Measurements from ENCODE around the gene HMMR. TPM values are rescaled to one million over a fixed set of nuclear protein-coding genes. Genes with fewer than 3 reads are reported as not detected.

The HMMR gene
- total RNA-seq, 4 donors from 2014 or later, result 0.32 to 2.6 (median 1.0) TPM; not detected in 1

- ATAC-seq (ENCODE audit: low FRiP score) (no peak), DNase-seq (ENCODE audit: low spot score) (no peak)
- no peak for TF ChIP-seq CTCF (IDR thresholded peaks at IDR 0.05)
These were observed 1.6 kb upstream of the HMMR start for GRCh38 chr5:163458778-163459385.

- no peak for DNase-seq (ENCODE audit: low spot score)
- ATAC-seq (ENCODE audit: low FRiP score), result peak; percentile 9
- no peak for TF ChIP-seq CTCF (IDR thresholded peaks at IDR 0.05)
These were observed 992 bp upstream of the HMMR start for GRCh38 chr5:163459462-163459818.

- no peak for TF ChIP-seq CTCF (IDR thresholded peaks at IDR 0.05)
- ATAC-seq (ENCODE audit: low FRiP score) (peak; percentile 96), DNase-seq (ENCODE audit: low spot score) (peak; percentile 95)
These were observed 442 bp upstream of the HMMR start, which contains the start of gene NUDCD2 for GRCh38 chr5:163459819-163460561. TSS of gene NUDCD2 (minus strand) at chr5:163460102. CDS start at chr5:163460050, 52 bp downstream.

- DNase-seq (ENCODE audit: low spot score), result no peak
- no peak for ATAC-seq (ENCODE audit: low FRiP score)
- no peak for TF ChIP-seq CTCF (IDR thresholded peaks at IDR 0.05)
These were observed 2.6 kb downstream of the HMMR start for GRCh38 chr5:163463063-163463435.

- no peak for ATAC-seq (ENCODE audit: low FRiP score)
- no peak for TF ChIP-seq CTCF (IDR thresholded peaks at IDR 0.05)
- DNase-seq (ENCODE audit: low spot score), result no peak
These were observed 7.2 kb downstream of the HMMR start for GRCh38 chr5:163467682-163468081.

GRCh38 chr5:163473635-163474243 lies 13.3 kb downstream of the HMMR start:
- DNase-seq (ENCODE audit: low spot score) (no peak), ATAC-seq (ENCODE audit: low FRiP score) (no peak)
- TF ChIP-seq CTCF (IDR thresholded peaks at IDR 0.05), result no peak
